ENCODE data around the gene CACNA1D.

Gene CACNA1D

GRCh38 chr3:53775834-53776251 is 281.4 kb downstream of the CACNA1D start:
- no peak overlapping the region for H3K4me3 ChIP-seq
- DNase-seq (ENCODE audit: low spot score): no peak
- TF ChIP-seq, protein P1, sequence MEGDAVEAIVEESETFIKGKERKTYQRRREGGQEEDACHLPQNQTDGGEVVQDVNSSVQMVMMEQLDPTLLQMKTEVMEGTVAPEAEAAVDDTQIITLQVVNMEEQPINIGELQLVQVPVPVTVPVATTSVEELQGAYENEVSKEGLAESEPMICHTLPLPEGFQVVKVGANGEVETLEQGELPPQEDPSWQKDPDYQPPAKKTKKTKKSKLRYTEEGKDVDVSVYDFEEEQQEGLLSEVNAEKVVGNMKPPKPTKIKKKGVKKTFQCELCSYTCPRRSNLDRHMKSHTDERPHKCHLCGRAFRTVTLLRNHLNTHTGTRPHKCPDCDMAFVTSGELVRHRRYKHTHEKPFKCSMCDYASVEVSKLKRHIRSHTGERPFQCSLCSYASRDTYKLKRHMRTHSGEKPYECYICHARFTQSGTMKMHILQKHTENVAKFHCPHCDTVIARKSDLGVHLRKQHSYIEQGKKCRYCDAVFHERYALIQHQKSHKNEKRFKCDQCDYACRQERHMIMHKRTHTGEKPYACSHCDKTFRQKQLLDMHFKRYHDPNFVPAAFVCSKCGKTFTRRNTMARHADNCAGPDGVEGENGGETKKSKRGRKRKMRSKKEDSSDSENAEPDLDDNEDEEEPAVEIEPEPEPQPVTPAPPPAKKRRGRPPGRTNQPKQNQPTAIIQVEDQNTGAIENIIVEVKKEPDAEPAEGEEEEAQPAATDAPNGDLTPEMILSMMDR (IDR thresholded peaks at IDR 0.05): no peak
- H3K27ac ChIP-seq: no peak overlapping the region

- Histone ChIP-seq H3K4me3 (no peak overlapping the region), H3K27ac (peak overlapping the region in 1 of 2 donors; percentile 18)
- no peak for DNase-seq (ENCODE audit: low spot score)
- TF ChIP-seq, protein P1 (IDR thresholded peaks at IDR 0.05): no peak
Measured at GRCh38 chr3:53776494-53777101, 282.2 kb downstream of the CACNA1D start.

- Histone ChIP-seq H3K27ac (no peak overlapping the region), H3K4me3 (no peak overlapping the region)
- TF ChIP-seq, protein P1 (IDR thresholded peaks at IDR 0.05): no peak
- DNase-seq (ENCODE audit: low spot score): no peak
Measured at GRCh38 chr3:53777468-53777867, 283.1 kb downstream of the CACNA1D start.

GRCh38 chr3:53778153-53778552 is 283.7 kb downstream of the CACNA1D start:
- Histone ChIP-seq H3K27ac (no peak overlapping the region), H3K4me3 (no peak overlapping the region)
- TF ChIP-seq, protein P1 (IDR thresholded peaks at IDR 0.05): no peak
- DNase-seq (ENCODE audit: low spot score): no peak

- H3K4me3 ChIP-seq: no peak overlapping the region
- TF ChIP-seq, protein P1 (IDR thresholded peaks at IDR 0.05): no peak
Measured at GRCh38 chr3:53780171-53780570, 285.8 kb downstream of the CACNA1D start.

GRCh38 chr3:53780806-53781205 is 286.4 kb downstream of the CACNA1D start:
- H3K27ac ChIP-seq: no peak overlapping the region
- TF ChIP-seq, protein P1 (IDR thresholded peaks at IDR 0.05): no peak
- DNase-seq (ENCODE audit: low spot score): no peak
- no peak overlapping the region for H3K4me3 ChIP-seq

More at GRCh38 chr3:53780171-53780570, 285.8 kb downstream of the CACNA1D start:
- no peak for DNase-seq (ENCODE audit: low spot score)
- no peak overlapping the region for H3K27ac ChIP-seq

GRCh38 chr3:53787016-53787415 is 292.6 kb downstream of the CACNA1D start:
- Histone ChIP-seq H3K27ac (no peak overlapping the region), H3K4me3 (no peak overlapping the region)
- TF ChIP-seq, protein P1 (IDR thresholded peaks at IDR 0.05): no peak
- no peak for DNase-seq (ENCODE audit: low spot score)

All from coronary artery (tissue), 2 donors.